NCI-H2196 (cell line): ENCODE data around the gene ANKRD33B.
A peak's percentile ranks its signal among the peaks of the same experiment; 100 is the strongest.

Source experiments
- DNase-seq: peaks from one replicate; lab custom pipeline; 2025; ENCODE audit not compliant: unreplicated experiment; lab: John Stamatoyannopoulos, UW

ANKRD33B gene

GRCh38 chr5:10653751-10654400 is 90.0 kb downstream of the ANKRD33B start:
- no peak for DNase-seq

GRCh38 chr5:10654566-10654965 is 90.7 kb downstream of the ANKRD33B start:
- no peak for DNase-seq

- no peak for DNase-seq
Measured at GRCh38 chr5:10655161-10655971, 91.5 kb downstream of the ANKRD33B start.

GRCh38 chr5:10655972-10656830 is 92.3 kb downstream of the ANKRD33B start:
- no peak for DNase-seq

- DNase-seq: no peak
Measured at GRCh38 chr5:10658265-10658664, 94.4 kb downstream of the ANKRD33B start.

GRCh38 chr5:10660135-10660534 is 96.3 kb downstream of the ANKRD33B start:
- no peak for DNase-seq

DNA sequence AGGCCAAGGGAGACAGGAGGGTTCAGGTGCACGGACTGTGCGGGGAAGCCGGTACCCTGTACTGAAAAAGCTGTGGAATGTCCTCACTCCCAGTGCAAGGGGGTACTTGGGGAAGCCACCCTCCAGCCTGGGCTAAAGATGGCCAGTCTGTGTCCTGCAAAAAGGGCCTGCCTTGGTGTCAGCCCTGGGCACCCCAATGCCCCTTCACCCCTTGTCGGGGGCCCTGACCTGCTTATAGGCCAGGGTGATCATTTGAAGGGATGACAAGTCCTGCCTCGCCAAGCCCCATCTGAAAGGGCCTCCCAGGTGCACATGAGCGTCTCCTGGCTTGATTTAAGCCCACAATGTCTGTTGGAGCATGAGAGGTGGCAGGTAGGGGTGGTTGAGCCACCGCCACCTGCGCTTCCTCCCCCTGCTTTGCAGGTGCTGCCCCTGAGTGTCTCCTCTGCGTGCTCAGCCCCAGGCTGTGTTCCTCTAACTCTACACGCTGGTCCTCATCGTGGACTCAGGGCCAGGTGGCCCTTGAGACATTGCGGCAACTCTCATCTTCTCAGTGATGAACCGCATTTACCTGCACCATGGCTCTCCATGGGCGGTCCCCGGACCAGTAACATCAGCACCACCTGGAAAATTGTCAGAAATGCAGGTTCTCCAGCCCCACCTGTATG is 97.0 kb downstream of the ANKRD33B start:
- no peak for DNase-seq

DNA sequence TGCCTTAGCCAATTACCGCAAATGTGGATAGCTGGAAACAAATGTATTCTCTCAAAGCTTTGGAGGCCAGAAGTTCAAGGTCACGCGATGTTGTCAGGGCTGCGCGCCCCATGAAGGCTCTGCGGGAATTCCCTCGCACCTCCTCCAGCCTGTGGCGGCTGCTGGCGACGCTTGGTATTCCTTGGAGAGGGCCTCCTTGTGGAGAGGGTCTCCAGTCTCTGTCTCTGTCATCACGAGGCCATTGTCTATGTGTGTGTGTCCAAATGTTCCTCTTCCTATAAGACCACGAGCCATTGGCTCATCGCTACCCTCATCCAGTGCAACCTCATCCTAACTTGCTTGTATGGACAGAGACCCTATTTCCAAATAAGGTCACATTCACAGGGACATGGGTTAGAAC is 97.5 kb downstream of the ANKRD33B start:
- DNase-seq: no peak

- DNase-seq: no peak
Measured at GRCh38 chr5:10662083-10662482, 98.2 kb downstream of the ANKRD33B start.

- DNase-seq: no peak
Measured at GRCh38 chr5:10662661-10663488, 99.0 kb downstream of the ANKRD33B start.

GRCh38 chr5:10663489-10664179 is 99.8 kb downstream of the ANKRD33B start:
- DNase-seq: peak; percentile 43

- DNase-seq: peak; percentile 41
Measured at GRCh38 chr5:10664180-10664769, 100.4 kb downstream of the ANKRD33B start.

DNA sequence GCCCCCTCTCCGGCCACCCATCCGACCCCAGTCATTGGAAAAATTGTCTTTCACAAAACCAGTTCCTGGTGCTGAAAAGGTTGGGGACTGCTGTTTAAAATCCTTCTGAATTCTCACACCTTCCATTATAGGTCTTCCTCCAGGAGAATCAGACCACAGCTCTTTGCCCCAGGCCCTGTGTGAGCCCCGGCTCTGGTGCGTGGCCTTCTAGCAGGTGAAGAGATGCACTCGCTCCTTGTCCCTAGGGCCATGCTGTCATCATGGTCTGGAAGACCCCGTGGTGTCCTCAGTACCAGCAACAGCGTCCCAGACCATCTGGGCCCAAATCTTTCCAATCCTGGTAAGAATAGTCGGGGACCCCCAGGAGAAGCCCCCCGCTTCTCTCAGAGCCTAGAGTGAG is 101.9 kb downstream of the ANKRD33B start:
- no peak for DNase-seq

DNA sequence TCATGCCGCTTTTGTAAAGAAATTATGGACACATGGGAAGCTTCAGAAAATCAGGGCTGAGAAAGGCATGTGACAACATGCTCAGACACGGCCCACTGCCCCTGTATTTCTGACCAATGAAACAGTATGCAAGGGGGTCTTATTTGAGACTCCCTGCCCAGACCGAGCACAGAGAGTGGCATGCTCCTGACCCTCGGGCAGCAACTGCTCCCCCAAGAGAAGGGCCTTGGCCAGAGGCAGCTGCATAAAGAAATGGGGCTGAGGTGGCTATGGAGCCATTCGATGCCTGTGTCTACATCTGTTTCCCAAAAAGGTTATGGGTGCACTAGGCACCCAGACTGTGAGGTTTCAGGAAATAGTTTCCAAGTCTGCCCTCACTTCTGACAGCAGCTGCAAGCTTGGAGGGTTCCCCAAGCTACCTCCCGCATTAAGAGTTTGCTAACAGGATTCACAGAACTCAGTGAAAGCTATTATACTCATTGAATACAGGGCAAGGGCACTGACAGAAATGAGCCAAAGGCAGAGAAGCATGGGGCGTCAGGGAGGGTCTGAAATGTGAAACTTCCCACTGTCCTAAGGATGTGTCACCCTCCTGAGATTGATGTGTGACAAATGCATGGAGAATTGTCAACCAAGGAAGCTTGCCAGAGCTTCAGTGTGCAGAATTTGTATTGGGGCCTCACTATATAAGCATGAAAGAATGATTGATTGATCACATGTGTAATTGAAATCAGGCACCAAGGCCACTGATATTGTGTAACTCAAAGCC is 102.8 kb downstream of the ANKRD33B start:
- no peak for DNase-seq

DNA sequence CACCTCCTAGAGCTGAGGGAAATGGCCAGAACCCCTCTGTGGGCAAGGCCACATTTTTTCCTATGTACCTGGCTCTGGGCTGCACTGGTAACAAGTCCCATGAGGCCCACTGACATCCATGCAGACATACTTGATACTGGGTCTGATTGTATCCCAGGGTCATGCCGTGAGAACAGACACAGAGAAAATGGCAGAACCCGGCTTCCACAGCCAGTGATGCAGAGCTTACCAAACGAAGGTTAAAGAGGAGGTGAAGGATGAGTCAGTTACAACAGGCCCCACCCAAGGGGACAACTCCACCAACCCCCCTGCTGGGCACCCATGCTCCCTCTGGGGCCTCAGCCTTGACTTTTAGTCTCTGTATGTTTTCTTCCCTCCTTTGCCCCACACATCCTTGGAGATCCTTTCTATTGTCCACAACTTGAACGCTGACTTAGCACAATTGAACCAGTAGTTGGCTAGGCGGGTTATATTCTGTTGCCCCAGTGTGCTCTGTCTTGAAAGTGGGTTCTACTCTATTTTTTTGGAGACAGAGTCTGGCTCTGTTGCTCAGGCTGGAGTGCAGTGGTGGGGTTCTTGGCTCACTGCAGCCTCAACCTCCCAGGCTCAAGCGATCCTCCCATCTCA is 103.7 kb downstream of the ANKRD33B start:
- DNase-seq: no peak

DNA sequence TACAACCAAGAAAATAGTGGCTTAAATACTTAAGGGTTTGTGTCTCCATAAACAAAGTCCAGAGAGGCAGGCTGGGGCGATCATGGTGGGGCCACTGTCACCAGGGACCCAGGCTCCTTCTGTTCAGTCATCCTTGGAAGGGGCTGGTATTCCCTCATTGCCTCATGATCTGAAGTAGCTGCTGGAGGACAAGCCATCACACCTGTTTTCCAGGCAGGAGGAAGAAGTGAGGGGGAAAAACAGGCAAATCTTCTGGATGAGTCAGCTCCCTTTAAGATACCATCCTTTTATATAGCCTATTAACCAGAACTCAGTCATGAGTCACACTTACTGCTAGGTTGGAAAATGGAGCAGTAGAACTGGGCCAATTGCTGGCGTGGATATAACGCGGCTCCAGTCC is 104.8 kb downstream of the ANKRD33B start:
- no peak for DNase-seq

- DNase-seq: no peak
Measured at GRCh38 chr5:10669983-10670382, 106.1 kb downstream of the ANKRD33B start.
